Testis (tissue), 3 donors: ENCODE results near the gene LCE1B. TPM values are rescaled to one million over a fixed set of nuclear protein-coding genes. Genes with fewer than 3 reads are reported as not detected.

Experiments used
- polyA plus RNA-seq: library from polyadenylated mRNA; stranded (reverse); fragments of 350-450 nt; fragmentation: Illumina TruSeq; extraction: RNeasy Lipid Tissue Mini Kit (QIAGEN cat#74804); gene quantifications from one replicate; pipeline ENCODE4 v1.2.3, GENCODE V29; 2014; ENCODE audit warnings: low read depth, low replicate concordance; ENCODE audit not compliant: insufficient read depth
- total RNA-seq, 2 donors: library from RNA; depleted of rRNA; stranded (reverse); fragments of >200 nt; gene quantifications; one replicate each; pipeline ENCODE4 v1.2.3, GENCODE V29; 2016

LCE1B gene
- total and polyA plus RNA-seq, 3 donors from 2014 or later: not detected

Other genes with a start within 250 kb of the LCE1B start
- not detected for gene LCE3E, start 245.2 kb upstream of the LCE1B start, total RNA-seq
- not detected for gene LCE3E, start 245.2 kb upstream of the LCE1B start, polyA plus RNA-seq
- not detected for gene LCE3D, start 231.5 kb upstream of the LCE1B start, total RNA-seq
- gene LCE3D, start 231.5 kb upstream of the LCE1B start, polyA plus RNA-seq: not detected
- not detected for gene LCE3C, start 211.7 kb upstream of the LCE1B start, total RNA-seq
- not detected for gene LCE3C, start 211.7 kb upstream of the LCE1B start, polyA plus RNA-seq
- not detected for gene LCE3B, start 198.2 kb upstream of the LCE1B start, total RNA-seq
- not detected for gene LCE3B, start 198.2 kb upstream of the LCE1B start, polyA plus RNA-seq
- gene LCE3A, start 188.9 kb upstream of the LCE1B start, total RNA-seq: not detected
- gene LCE3A, start 188.9 kb upstream of the LCE1B start, polyA plus RNA-seq: not detected
- gene LCE2D, start 148.6 kb upstream of the LCE1B start, total RNA-seq: not detected
- not detected for gene LCE2D, start 148.6 kb upstream of the LCE1B start, polyA plus RNA-seq
- not detected for gene LCE2C, start 136.7 kb upstream of the LCE1B start, total RNA-seq
- not detected for gene LCE2C, start 136.7 kb upstream of the LCE1B start, polyA plus RNA-seq
- gene LCE2B, start 125.8 kb upstream of the LCE1B start, total RNA-seq: not detected
- not detected for gene LCE2B, start 125.8 kb upstream of the LCE1B start, polyA plus RNA-seq
- not detected for gene LCE2A, start 113.6 kb upstream of the LCE1B start, total RNA-seq
- not detected for gene LCE2A, start 113.6 kb upstream of the LCE1B start, polyA plus RNA-seq
- gene LCE4A, start 103.8 kb upstream of the LCE1B start, total RNA-seq: not detected
- gene LCE4A, start 103.8 kb upstream of the LCE1B start, polyA plus RNA-seq: not detected
- gene KPRP, start 53.9 kb upstream of the LCE1B start, total RNA-seq: not detected
- not detected for gene KPRP, start 53.9 kb upstream of the LCE1B start, polyA plus RNA-seq
- gene LCE1F, start 36.8 kb upstream of the LCE1B start, total RNA-seq: not detected
- not detected for gene LCE1F, start 36.8 kb upstream of the LCE1B start, polyA plus RNA-seq
- gene LCE1E, start 25.7 kb upstream of the LCE1B start, total RNA-seq: not detected
- not detected for gene LCE1E, start 25.7 kb upstream of the LCE1B start, polyA plus RNA-seq
- not detected for gene LCE1D, start 15.2 kb upstream of the LCE1B start, total RNA-seq
- not detected for gene LCE1D, start 15.2 kb upstream of the LCE1B start, polyA plus RNA-seq
- gene LCE1C, start 5.3 kb upstream of the LCE1B start, total RNA-seq: not detected
- not detected for gene LCE1C, start 5.3 kb upstream of the LCE1B start, polyA plus RNA-seq
- gene LCE1A, start 15.5 kb downstream of the LCE1B start, total RNA-seq: not detected
- not detected for gene LCE1A, start 15.5 kb downstream of the LCE1B start, polyA plus RNA-seq
- not detected for gene LCE6A, start 30.9 kb downstream of the LCE1B start, total RNA-seq
- gene LCE6A, start 30.9 kb downstream of the LCE1B start, polyA plus RNA-seq: not detected
- not detected for gene LCE7A, start 48.0 kb downstream of the LCE1B start, total RNA-seq
- gene LCE7A, start 48.0 kb downstream of the LCE1B start, polyA plus RNA-seq: not detected
- gene SMCP, start 66.4 kb downstream of the LCE1B start, total RNA-seq: 100 to 1,000 TPM; 249 to 786 TPM
- 724 TPM for gene SMCP, start 66.4 kb downstream of the LCE1B start, polyA plus RNA-seq
- gene IVL, start 96.6 kb downstream of the LCE1B start, total RNA-seq: not detected
- gene IVL, start 96.6 kb downstream of the LCE1B start, polyA plus RNA-seq: not detected
- not detected for gene SPRR5, start 135.2 kb downstream of the LCE1B start, total RNA-seq
- not detected for gene SPRR5, start 135.2 kb downstream of the LCE1B start, polyA plus RNA-seq
- gene SPRR4, start 158.7 kb downstream of the LCE1B start, total RNA-seq: 1 to 10 TPM in 1 of 2 donors, under 1 TPM in 1; 0.81 to 8.4 TPM
- 9.5 TPM for gene SPRR4, start 158.7 kb downstream of the LCE1B start, polyA plus RNA-seq
- gene SPRR1A, start 172.1 kb downstream of the LCE1B start, total RNA-seq: not detected
- not detected for gene SPRR1A, start 172.1 kb downstream of the LCE1B start, polyA plus RNA-seq
- not detected for gene SPRR3, start 189.8 kb downstream of the LCE1B start, total RNA-seq
- gene SPRR3, start 189.8 kb downstream of the LCE1B start, polyA plus RNA-seq: not detected
- gene SPRR1B, start 219.2 kb downstream of the LCE1B start, total RNA-seq: not detected
- not detected for gene SPRR1B, start 219.2 kb downstream of the LCE1B start, polyA plus RNA-seq
- gene SPRR2D, start 229.1 kb downstream of the LCE1B start, total RNA-seq: under 1 TPM in 1 of 2 donors, not detected in 1; 0.56 TPM
- 0.74 TPM for gene SPRR2D, start 229.1 kb downstream of the LCE1B start, polyA plus RNA-seq
- gene SPRR2A, start 245.5 kb downstream of the LCE1B start, total RNA-seq: not detected
- not detected for gene SPRR2A, start 245.5 kb downstream of the LCE1B start, polyA plus RNA-seq